Measurements from ENCODE around the gene CNTN3.

DNA sequence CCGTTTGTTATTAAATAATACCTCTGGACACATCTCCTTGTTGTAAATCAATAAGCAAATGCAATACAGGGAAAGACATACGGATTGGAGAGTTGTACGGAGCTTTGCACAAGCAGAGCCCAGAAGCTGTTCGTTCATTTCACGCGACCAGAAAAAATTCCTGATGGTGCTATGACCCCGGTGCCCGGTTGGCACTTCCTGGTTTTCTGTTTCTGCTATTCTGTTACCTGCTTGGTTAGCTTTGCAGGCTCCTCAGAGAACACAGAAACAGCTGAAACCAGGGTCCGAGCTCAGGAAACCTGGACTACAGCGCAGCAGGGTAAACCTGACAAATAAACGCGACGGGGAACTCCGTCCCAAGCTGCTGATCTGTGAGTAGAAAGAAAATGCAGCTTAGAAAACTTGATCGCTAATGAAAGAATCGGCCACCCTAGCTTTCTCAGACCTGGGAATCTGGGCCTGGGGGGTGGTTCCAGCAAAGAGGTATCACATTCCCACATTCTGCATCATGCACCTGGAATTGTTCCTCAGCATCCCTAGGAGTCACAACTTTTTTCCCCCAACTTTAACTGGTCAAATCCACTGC, 845 bp downstream of the CNTN3 start:
- TF ChIP-seq, protein P1, sequence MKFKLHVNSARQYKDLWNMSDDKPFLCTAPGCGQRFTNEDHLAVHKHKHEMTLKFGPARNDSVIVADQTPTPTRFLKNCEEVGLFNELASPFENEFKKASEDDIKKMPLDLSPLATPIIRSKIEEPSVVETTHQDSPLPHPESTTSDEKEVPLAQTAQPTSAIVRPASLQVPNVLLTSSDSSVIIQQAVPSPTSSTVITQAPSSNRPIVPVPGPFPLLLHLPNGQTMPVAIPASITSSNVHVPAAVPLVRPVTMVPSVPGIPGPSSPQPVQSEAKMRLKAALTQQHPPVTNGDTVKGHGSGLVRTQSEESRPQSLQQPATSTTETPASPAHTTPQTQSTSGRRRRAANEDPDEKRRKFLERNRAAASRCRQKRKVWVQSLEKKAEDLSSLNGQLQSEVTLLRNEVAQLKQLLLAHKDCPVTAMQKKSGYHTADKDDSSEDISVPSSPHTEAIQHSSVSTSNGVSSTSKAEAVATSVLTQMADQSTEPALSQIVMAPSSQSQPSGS (tag by site-specific recombination; IDR thresholded peaks at IDR 0.05; ENCODE audit: low read depth), result no peak
- TF ChIP-seq, protein P2, sequence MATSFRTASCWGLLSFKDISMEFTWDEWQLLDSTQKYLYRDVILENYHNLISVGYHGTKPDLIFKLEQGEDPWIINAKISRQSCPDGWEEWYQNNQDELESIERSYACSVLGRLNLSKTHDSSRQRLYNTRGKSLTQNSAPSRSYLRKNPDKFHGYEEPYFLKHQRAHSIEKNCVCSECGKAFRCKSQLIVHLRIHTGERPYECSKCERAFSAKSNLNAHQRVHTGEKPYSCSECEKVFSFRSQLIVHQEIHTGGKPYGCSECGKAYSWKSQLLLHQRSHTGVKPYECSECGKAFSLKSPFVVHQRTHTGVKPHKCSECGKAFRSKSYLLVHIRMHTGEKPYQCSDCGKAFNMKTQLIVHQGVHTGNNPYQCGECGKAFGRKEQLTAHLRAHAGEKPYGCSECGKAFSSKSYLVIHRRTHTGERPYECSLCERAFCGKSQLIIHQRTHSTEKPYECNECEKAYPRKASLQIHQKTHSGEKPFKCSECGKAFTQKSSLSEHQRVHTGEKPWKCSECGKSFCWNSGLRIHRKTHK (tag by site-specific recombination; IDR thresholded peaks at IDR 0.05), result no peak
- TF ChIP-seq ZBTB7A (tag by site-specific recombination; IDR thresholded peaks at IDR 0.05; ENCODE audit: low read depth), result no peak
- TF ChIP-seq, protein P3, sequence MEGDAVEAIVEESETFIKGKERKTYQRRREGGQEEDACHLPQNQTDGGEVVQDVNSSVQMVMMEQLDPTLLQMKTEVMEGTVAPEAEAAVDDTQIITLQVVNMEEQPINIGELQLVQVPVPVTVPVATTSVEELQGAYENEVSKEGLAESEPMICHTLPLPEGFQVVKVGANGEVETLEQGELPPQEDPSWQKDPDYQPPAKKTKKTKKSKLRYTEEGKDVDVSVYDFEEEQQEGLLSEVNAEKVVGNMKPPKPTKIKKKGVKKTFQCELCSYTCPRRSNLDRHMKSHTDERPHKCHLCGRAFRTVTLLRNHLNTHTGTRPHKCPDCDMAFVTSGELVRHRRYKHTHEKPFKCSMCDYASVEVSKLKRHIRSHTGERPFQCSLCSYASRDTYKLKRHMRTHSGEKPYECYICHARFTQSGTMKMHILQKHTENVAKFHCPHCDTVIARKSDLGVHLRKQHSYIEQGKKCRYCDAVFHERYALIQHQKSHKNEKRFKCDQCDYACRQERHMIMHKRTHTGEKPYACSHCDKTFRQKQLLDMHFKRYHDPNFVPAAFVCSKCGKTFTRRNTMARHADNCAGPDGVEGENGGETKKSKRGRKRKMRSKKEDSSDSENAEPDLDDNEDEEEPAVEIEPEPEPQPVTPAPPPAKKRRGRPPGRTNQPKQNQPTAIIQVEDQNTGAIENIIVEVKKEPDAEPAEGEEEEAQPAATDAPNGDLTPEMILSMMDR (tag by site-specific recombination; IDR thresholded peaks at IDR 0.05), result no peak
- TF ChIP-seq ZNF155 (tag by site-specific recombination; IDR thresholded peaks at IDR 0.05), result no peak
